ENCODE measurements around the gene ARHGAP22. TPM values are rescaled to one million over a fixed set of nuclear protein-coding genes. Genes with fewer than 3 reads are reported as not detected.

Gene ARHGAP22
- total and polyA plus RNA-seq, 11 donors: 1.1 to 9.5 (median 2.8) TPM

- Histone ChIP-seq H3K27me3 (no peaks in the 10 kb centered on the region), H3K27ac (no peak overlapping the region), H3K4me1 (peaks cover 0 to 9% (median 8%) of the 10 kb centered on the region in 12 donors), H3K9me3 (no peaks in the 10 kb centered on the region), H3K4me3 (no peak overlapping the region), H3K36me3 (peaks cover 0 to 10% (median 0%) of the 10 kb centered on the region in 9 donors)
- intact Hi-C loops (cut with DNase I): no loop called here
- ATAC-seq: no peak
- no peak for TF ChIP-seq POLR2A (IDR thresholded peaks at IDR 0.05)
- TF ChIP-seq, protein P1, sequence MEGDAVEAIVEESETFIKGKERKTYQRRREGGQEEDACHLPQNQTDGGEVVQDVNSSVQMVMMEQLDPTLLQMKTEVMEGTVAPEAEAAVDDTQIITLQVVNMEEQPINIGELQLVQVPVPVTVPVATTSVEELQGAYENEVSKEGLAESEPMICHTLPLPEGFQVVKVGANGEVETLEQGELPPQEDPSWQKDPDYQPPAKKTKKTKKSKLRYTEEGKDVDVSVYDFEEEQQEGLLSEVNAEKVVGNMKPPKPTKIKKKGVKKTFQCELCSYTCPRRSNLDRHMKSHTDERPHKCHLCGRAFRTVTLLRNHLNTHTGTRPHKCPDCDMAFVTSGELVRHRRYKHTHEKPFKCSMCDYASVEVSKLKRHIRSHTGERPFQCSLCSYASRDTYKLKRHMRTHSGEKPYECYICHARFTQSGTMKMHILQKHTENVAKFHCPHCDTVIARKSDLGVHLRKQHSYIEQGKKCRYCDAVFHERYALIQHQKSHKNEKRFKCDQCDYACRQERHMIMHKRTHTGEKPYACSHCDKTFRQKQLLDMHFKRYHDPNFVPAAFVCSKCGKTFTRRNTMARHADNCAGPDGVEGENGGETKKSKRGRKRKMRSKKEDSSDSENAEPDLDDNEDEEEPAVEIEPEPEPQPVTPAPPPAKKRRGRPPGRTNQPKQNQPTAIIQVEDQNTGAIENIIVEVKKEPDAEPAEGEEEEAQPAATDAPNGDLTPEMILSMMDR (IDR thresholded peaks at IDR 0.05): no peak
- no peak for DNase-seq
- WGBS, 4 donors: 85 to 92% (median 87%) methylated on average over 9 to 10 of the region's 10 CpGs
These were observed 57.6 kb downstream of the ARHGAP22 start for GRCh38 chr10:48547061-48547895.

GRCh38 chr10:48545462-48546145, 59.3 kb downstream of the ARHGAP22 start:
- Histone ChIP-seq H3K4me3 (no peak overlapping the region), H3K27ac (no peak overlapping the region), H3K27me3 (no peaks in the 10 kb centered on the region), H3K4me1 (no peaks in the 10 kb centered on the region), H3K9me3 (no peaks in the 10 kb centered on the region), H3K36me3 (peaks cover 0 to 3% (median 0%) of the 10 kb centered on the region in 9 donors)
- DNase-seq (no peak), ATAC-seq (peak in 1 of 4 donors; percentile 27)
- WGBS, 4 donors: 80 to 85% (median 83%) methylated on average over 13 to 14 of the region's 14 CpGs
- intact Hi-C loops (cut with DNase I): no loop called here
- TF ChIP-seq, protein P1 (IDR thresholded peaks at IDR 0.05): no peak
- TF ChIP-seq POLR2A (IDR thresholded peaks at IDR 0.05): no peak

- intact Hi-C loops (cut with DNase I): no loop called here
- Histone ChIP-seq H3K27me3 (no peaks in the 10 kb centered on the region), H3K9me3 (no peaks in the 10 kb centered on the region), H3K36me3 (no peaks in the 10 kb centered on the region), H3K4me1 (no peaks in the 10 kb centered on the region), H3K27ac (no peak overlapping the region), H3K4me3 (no peak overlapping the region)
- WGBS, 4 donors: 85 to 96% (median 90%) methylated on average over 3 of the region's 3 CpGs
- TF ChIP-seq, protein P1 (IDR thresholded peaks at IDR 0.05): no peak
- no peak for TF ChIP-seq POLR2A (IDR thresholded peaks at IDR 0.05)
- DNase-seq (no peak), ATAC-seq (no peak)
These were observed 61.6 kb downstream of the ARHGAP22 start for GRCh38 chr10:48543182-48543844.

Data from heart left ventricle (tissue), 16 donors.